ENCODE results near the gene PDZRN3.

The PDZRN3 gene

GRCh38 chr3:73548436-73548835 lies 76.3 kb downstream of the PDZRN3 start:
- peak overlapping the region; percentile 17 to 45 for H3K4me3 ChIP-seq (ENCODE audit: low read depth in 1 of 2, low read length in 2 of 2)
- no peak overlapping the region for H3K27ac ChIP-seq (ENCODE audit: low read depth, low read length)
- H3K4me1 ChIP-seq (ENCODE audit: control insufficient read depth in 1 of 2, insufficient read depth in 2 of 2, low read length in 2 of 2): peaks cover 24 to 45% of the 10 kb centered on the region in 2 donors
- H3K9ac ChIP-seq (ENCODE audit: low read depth in 1 of 2, low read length in 2 of 2): peak overlapping the region in 1 of 2 donors; percentile 9
- H3K36me3 ChIP-seq (ENCODE audit: control insufficient read depth in 1 of 2, insufficient read depth in 2 of 2, low read length in 2 of 2): no peaks in the 10 kb centered on the region
- H3K27me3 ChIP-seq (ENCODE audit: control insufficient read depth in 1 of 2, insufficient read depth in 2 of 2, low read length in 2 of 2): no peaks in the 10 kb centered on the region
- H3K9me3 ChIP-seq (ENCODE audit: control insufficient read depth in 1 of 2, low read length in 2 of 2): no peaks in the 10 kb centered on the region

DNA sequence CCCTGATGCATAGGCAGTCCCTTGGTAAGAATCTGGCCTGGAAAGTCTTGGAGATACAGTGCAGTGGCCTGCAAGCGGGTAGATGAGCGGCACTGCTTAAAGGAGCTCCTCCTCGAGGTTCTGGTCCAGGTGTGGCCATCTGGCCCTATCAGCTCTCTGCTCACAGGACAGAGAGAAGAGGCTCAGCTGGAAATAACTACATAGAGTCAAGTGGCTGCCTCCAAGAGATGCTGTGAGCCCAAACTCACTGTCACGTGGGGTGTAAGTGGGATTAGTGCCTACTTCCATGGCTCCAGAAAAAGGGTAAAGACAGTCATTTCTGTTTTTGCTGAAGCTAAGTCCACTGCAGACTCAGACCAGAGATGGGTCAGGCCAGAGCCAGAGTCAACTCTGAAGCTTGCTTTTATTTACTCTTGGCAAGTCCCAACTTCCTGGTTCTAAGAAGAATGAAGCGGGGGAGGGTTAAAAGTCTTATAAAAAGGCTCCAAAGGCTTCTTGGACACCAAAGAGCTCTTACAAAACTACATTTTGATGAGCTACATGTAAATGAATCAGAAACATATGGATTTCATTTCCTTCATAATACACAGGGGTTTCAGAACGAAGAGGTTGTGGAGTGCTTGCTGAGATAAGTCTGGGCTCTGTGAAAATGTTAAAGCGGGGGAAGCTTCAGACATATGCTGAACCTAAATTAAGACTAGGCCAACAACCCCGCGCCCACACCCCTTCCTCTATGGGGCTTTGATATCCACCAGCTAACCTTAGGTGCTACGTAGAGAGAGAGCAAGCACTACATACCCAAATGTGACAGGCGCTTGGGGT lies 77.1 kb downstream of the PDZRN3 start:
- Histone ChIP-seq H3K27ac (ENCODE audit: low read depth, low read length) (no peak overlapping the region), H3K4me3 (ENCODE audit: low read depth in 1 of 2, low read length in 2 of 2) (peak overlapping the region; percentile 17 to 45), H3K9ac (ENCODE audit: low read depth in 1 of 2, low read length in 2 of 2) (peak overlapping the region in 1 of 2 donors; percentile 9), H3K27me3 (ENCODE audit: control insufficient read depth in 1 of 2, insufficient read depth in 2 of 2, low read length in 2 of 2) (no peaks in the 10 kb centered on the region), H3K36me3 (ENCODE audit: control insufficient read depth in 1 of 2, insufficient read depth in 2 of 2, low read length in 2 of 2) (no peaks in the 10 kb centered on the region), H3K9me3 (ENCODE audit: control insufficient read depth in 1 of 2, low read length in 2 of 2) (no peaks in the 10 kb centered on the region), H3K4me1 (ENCODE audit: control insufficient read depth in 1 of 2, insufficient read depth in 2 of 2, low read length in 2 of 2) (peaks cover 24 to 48% of the 10 kb centered on the region in 2 donors)

- Histone ChIP-seq H3K9ac (ENCODE audit: low read depth in 1 of 2, low read length in 2 of 2) (no peak overlapping the region), H3K4me1 (ENCODE audit: control insufficient read depth in 1 of 2, insufficient read depth in 2 of 2, low read length in 2 of 2) (peaks cover 24 to 50% of the 10 kb centered on the region in 2 donors), H3K27me3 (ENCODE audit: control insufficient read depth in 1 of 2, insufficient read depth in 2 of 2, low read length in 2 of 2) (no peaks in the 10 kb centered on the region), H3K27ac (ENCODE audit: low read depth, low read length) (no peak overlapping the region), H3K36me3 (ENCODE audit: control insufficient read depth in 1 of 2, insufficient read depth in 2 of 2, low read length in 2 of 2) (no peaks in the 10 kb centered on the region), H3K9me3 (ENCODE audit: control insufficient read depth in 1 of 2, low read length in 2 of 2) (no peaks in the 10 kb centered on the region), H3K4me3 (ENCODE audit: low read depth in 1 of 2, low read length in 2 of 2) (no peak overlapping the region)
Measured at GRCh38 chr3:73546961-73547360, 77.8 kb downstream of the PDZRN3 start.

DNA sequence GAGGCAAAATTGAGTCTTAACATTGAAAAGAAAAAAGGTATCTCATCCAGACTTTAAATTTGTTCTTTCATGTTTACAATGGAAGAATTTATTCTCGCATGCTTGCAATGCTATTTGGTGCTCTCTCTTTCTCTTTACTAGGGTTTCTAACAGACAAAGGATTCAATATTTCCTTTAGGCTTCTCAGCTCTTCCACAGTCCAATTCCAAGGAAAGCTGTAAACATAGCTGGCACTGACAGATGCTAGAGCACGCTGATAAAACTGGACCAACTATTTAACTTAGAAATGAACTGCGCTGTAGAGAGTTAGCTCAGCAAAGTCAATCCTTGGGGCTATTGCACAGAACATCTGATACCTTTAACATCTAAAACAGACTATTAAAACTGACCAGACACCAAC lies 81.3 kb downstream of the PDZRN3 start:
- Histone ChIP-seq H3K4me1 (ENCODE audit: control insufficient read depth in 1 of 2, insufficient read depth in 2 of 2, low read length in 2 of 2) (peaks cover 16 to 34% of the 10 kb centered on the region in 2 donors), H3K36me3 (ENCODE audit: control insufficient read depth in 1 of 2, insufficient read depth in 2 of 2, low read length in 2 of 2) (no peaks in the 10 kb centered on the region), H3K27me3 (ENCODE audit: control insufficient read depth in 1 of 2, insufficient read depth in 2 of 2, low read length in 2 of 2) (no peaks in the 10 kb centered on the region), H3K9ac (ENCODE audit: low read depth in 1 of 2, low read length in 2 of 2) (no peak overlapping the region), H3K9me3 (ENCODE audit: control insufficient read depth in 1 of 2, low read length in 2 of 2) (no peaks in the 10 kb centered on the region), H3K4me3 (ENCODE audit: low read depth in 1 of 2, low read length in 2 of 2) (no peak overlapping the region), H3K27ac (ENCODE audit: low read depth, low read length) (no peak overlapping the region)

- Histone ChIP-seq H3K4me3 (ENCODE audit: low read depth in 1 of 2, low read length in 2 of 2) (no peak overlapping the region), H3K9ac (ENCODE audit: low read depth in 1 of 2, low read length in 2 of 2) (no peak overlapping the region), H3K27ac (ENCODE audit: low read depth, low read length) (no peak overlapping the region), H3K9me3 (ENCODE audit: control insufficient read depth in 1 of 2, low read length in 2 of 2) (no peaks in the 10 kb centered on the region), H3K36me3 (ENCODE audit: control insufficient read depth in 1 of 2, insufficient read depth in 2 of 2, low read length in 2 of 2) (no peaks in the 10 kb centered on the region), H3K4me1 (ENCODE audit: control insufficient read depth in 1 of 2, insufficient read depth in 2 of 2, low read length in 2 of 2) (peaks cover 4 to 22% of the 10 kb centered on the region in 2 donors), H3K27me3 (ENCODE audit: control insufficient read depth in 1 of 2, insufficient read depth in 2 of 2, low read length in 2 of 2) (no peaks in the 10 kb centered on the region)
Measured at GRCh38 chr3:73542136-73542535, 82.6 kb downstream of the PDZRN3 start.

- Histone ChIP-seq H3K9ac (ENCODE audit: low read depth in 1 of 2, low read length in 2 of 2) (no peak overlapping the region), H3K27ac (ENCODE audit: low read depth, low read length) (no peak overlapping the region), H3K4me1 (ENCODE audit: control insufficient read depth in 1 of 2, insufficient read depth in 2 of 2, low read length in 2 of 2) (peaks cover 6 to 23% of the 10 kb centered on the region in 2 donors), H3K27me3 (ENCODE audit: control insufficient read depth in 1 of 2, insufficient read depth in 2 of 2, low read length in 2 of 2) (no peaks in the 10 kb centered on the region), H3K36me3 (ENCODE audit: control insufficient read depth in 1 of 2, insufficient read depth in 2 of 2, low read length in 2 of 2) (no peaks in the 10 kb centered on the region), H3K4me3 (ENCODE audit: low read depth in 1 of 2, low read length in 2 of 2) (no peak overlapping the region), H3K9me3 (ENCODE audit: control insufficient read depth in 1 of 2, low read length in 2 of 2) (no peaks in the 10 kb centered on the region)
Measured at GRCh38 chr3:73540969-73541740, 83.6 kb downstream of the PDZRN3 start.

- no peaks in the 10 kb centered on the region for H3K27me3 ChIP-seq (ENCODE audit: control insufficient read depth in 1 of 2, insufficient read depth in 2 of 2, low read length in 2 of 2)
- peaks cover 19 to 34% of the 10 kb centered on the region in 2 donors for H3K4me1 ChIP-seq (ENCODE audit: control insufficient read depth in 1 of 2, insufficient read depth in 2 of 2, low read length in 2 of 2)
- H3K36me3 ChIP-seq (ENCODE audit: control insufficient read depth in 1 of 2, insufficient read depth in 2 of 2, low read length in 2 of 2): no peaks in the 10 kb centered on the region
- no peak overlapping the region for H3K9ac ChIP-seq (ENCODE audit: low read depth in 1 of 2, low read length in 2 of 2)
- H3K9me3 ChIP-seq (ENCODE audit: control insufficient read depth in 1 of 2, low read length in 2 of 2): no peaks in the 10 kb centered on the region
- H3K27ac ChIP-seq (ENCODE audit: low read depth, low read length): no peak overlapping the region
- H3K4me3 ChIP-seq (ENCODE audit: low read depth in 1 of 2, low read length in 2 of 2): no peak overlapping the region
Measured at GRCh38 chr3:73538486-73538885, 86.3 kb downstream of the PDZRN3 start.

DNA sequence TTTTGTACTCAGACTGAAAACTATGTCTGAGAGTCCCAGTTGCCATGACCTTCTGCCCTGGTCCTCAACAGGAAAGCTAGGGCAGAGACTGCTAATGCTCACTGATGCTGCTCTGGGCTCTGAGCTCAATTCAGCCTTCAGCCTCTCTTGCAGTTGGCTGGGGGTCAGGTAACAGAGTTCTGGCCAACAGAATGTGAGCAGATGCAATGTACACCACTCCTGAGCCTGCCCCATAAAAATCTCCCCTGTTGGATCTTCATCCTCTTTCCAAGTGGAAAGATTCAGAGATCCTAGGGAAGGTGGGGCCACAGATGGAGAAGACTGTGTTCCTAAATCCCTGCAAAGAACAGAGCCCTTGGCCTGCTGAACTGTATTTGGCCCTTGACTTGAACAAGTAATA lies 87.8 kb downstream of the PDZRN3 start:
- Histone ChIP-seq H3K27ac (ENCODE audit: low read depth, low read length) (no peak overlapping the region), H3K27me3 (ENCODE audit: control insufficient read depth in 1 of 2, insufficient read depth in 2 of 2, low read length in 2 of 2) (no peaks in the 10 kb centered on the region), H3K4me3 (ENCODE audit: low read depth in 1 of 2, low read length in 2 of 2) (no peak overlapping the region), H3K9me3 (ENCODE audit: control insufficient read depth in 1 of 2, low read length in 2 of 2) (no peaks in the 10 kb centered on the region), H3K4me1 (ENCODE audit: control insufficient read depth in 1 of 2, insufficient read depth in 2 of 2, low read length in 2 of 2) (peaks cover 19 to 24% of the 10 kb centered on the region in 2 donors), H3K9ac (ENCODE audit: low read depth in 1 of 2, low read length in 2 of 2) (no peak overlapping the region), H3K36me3 (ENCODE audit: control insufficient read depth in 1 of 2, insufficient read depth in 2 of 2, low read length in 2 of 2) (no peaks in the 10 kb centered on the region)

- no peaks in the 10 kb centered on the region for H3K36me3 ChIP-seq (ENCODE audit: control insufficient read depth in 1 of 2, insufficient read depth in 2 of 2, low read length in 2 of 2)
- H3K27me3 ChIP-seq (ENCODE audit: control insufficient read depth in 1 of 2, insufficient read depth in 2 of 2, low read length in 2 of 2): no peaks in the 10 kb centered on the region
- no peaks in the 10 kb centered on the region for H3K9me3 ChIP-seq (ENCODE audit: control insufficient read depth in 1 of 2, low read length in 2 of 2)
- H3K4me1 ChIP-seq (ENCODE audit: control insufficient read depth in 1 of 2, insufficient read depth in 2 of 2, low read length in 2 of 2): peaks cover 19% of the 10 kb centered on the region in 2 donors
- no peak overlapping the region for H3K9ac ChIP-seq (ENCODE audit: low read depth in 1 of 2, low read length in 2 of 2)
- no peak overlapping the region for H3K4me3 ChIP-seq (ENCODE audit: low read depth in 1 of 2, low read length in 2 of 2)
- no peak overlapping the region for H3K27ac ChIP-seq (ENCODE audit: low read depth, low read length)
Measured at GRCh38 chr3:73536336-73536895, 88.3 kb downstream of the PDZRN3 start.

DNA sequence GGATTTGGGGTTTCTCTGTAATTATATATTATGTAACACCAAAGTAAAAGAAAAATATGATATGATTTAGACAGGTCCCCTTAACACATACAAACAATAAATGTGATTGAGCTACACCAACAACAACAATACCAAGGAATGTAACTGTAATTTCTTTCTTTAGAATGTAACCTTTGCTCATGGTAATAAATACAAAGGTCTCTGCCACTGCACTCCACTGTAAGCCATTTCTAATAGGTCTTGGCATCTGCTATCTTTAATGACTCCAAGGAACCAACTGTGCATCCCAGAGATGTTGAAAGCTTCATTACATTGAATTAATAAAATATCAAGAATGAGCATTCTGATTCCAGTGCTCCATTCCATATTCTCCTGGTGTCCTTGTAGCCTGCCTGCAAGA lies 88.8 kb downstream of the PDZRN3 start:
- no peaks in the 10 kb centered on the region for H3K9me3 ChIP-seq (ENCODE audit: control insufficient read depth in 1 of 2, low read length in 2 of 2)
- peaks cover 18 to 19% of the 10 kb centered on the region in 2 donors for H3K4me1 ChIP-seq (ENCODE audit: control insufficient read depth in 1 of 2, insufficient read depth in 2 of 2, low read length in 2 of 2)
- H3K27ac ChIP-seq (ENCODE audit: low read depth, low read length): no peak overlapping the region

More for the DNA sequence above, 88.8 kb downstream of the PDZRN3 start:
- peak overlapping the region in 1 of 2 donors; percentile 37 for H3K4me3 ChIP-seq (ENCODE audit: low read depth in 1 of 2, low read length in 2 of 2)
- no peaks in the 10 kb centered on the region for H3K36me3 ChIP-seq (ENCODE audit: control insufficient read depth in 1 of 2, insufficient read depth in 2 of 2, low read length in 2 of 2)
- no peak overlapping the region for H3K9ac ChIP-seq (ENCODE audit: low read depth in 1 of 2, low read length in 2 of 2)
- no peaks in the 10 kb centered on the region for H3K27me3 ChIP-seq (ENCODE audit: control insufficient read depth in 1 of 2, insufficient read depth in 2 of 2, low read length in 2 of 2)

Measured in duodenal mucosa (tissue), 2 donors.